Epidermal melanocyte (primary cell): ENCODE measurements around the gene XRN2.

ENCODE experiments used
- DNase-seq: peaks from one replicate; pipeline ENCODE4 v3.0.0; 2011; ENCODE audit warnings: low spot score; ENCODE audit not compliant: insufficient read length

The XRN2 gene

DNA sequence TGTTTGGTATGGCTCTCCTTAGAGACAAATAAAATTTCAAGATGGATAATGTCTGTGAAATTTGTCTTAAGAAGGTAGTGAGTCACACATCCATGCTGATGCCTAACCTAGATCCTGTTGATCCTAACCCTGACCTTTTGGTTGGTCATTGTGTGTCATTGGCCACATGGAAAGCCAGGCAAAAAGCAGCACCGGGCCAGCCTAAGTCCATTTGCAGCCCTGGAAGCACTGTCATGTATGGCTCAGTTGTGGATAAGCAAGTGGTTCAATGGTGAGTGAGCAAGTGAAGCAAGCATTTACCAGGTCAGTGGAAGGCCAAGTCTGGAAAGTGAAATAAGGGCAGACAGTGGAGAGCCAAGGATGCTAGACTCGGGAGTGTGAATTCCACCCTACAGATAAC is 12.1 kb upstream of the XRN2 start:
- DNase-seq: no peak

GRCh38 chr20:21294755-21295154 is 8.4 kb upstream of the XRN2 start:
- no peak for DNase-seq

DNA sequence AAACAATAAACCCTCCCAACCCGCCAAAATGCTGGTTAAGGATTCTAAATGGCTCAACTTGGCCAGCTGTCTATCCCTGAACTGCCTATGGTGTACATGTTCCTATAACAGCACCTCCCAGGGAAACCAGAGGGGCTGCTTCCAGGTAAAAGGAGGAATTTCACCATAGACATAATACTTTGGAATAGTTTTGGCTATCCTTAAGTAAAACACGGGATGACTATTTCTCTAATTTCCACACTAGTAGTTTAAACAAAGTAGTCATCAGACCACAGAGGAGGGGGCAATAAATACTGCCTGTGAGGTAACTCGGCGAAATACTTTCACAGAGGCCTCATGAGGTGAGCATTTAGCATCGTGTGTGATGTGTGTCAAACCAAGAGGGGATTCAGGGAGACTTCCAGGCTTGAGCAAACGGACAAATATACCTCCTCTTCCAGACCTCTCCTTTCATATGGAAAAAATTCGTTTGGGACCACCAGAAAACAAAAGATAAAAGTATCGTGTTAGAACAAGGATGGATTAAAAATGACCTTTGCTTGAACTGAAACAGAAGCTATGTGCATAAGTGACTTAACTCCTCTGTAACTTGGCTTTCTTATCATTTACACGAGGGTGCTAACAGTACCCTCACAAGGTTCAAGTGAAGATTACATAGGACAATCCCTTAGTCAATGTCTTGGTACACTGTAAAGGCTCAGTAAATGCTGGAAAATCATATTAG is 1.0 kb upstream of the XRN2 start:
- no peak for DNase-seq

DNA sequence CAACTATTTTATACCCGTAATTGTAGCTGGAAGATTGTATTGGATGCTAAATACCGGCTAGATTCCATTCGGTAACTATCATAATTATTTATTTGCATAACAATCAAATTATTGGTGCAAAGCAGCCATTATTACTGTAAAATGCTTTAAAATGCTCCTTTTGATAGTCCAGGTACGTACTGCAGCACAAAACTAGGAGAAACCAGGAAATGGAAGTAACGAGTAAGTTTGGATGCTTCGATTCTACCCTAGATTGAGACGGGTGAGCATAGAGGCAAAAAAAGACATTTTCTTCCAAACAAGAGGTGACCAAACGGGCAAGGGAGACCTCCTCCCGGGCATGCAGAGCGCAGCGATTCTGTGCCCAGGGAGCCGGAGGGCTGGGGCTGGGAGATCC is 469 bp upstream of the XRN2 start:
- DNase-seq: no peak

- no peak for DNase-seq
Measured at GRCh38 chr20:21303872-21304586, 898 bp downstream of the XRN2 start.

DNA sequence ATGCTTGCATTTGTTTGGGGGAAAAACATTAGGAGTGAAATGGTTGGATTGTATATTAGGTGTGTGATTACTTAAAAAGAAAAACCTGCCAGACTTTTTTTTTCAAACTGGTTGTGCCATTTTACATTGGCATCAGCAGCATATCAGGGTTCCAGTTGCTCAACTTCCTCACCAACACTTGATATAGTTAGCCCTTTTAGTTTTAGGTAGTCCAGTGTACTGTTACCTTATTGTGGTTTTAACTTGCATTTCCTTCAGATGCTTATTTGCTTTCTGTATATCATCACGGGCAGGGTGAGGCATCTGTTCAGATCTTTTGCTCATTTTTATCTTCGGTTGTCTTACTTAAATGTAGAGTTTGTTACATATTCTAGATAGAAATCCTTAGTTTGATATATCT is 5.2 kb downstream of the XRN2 start:
- no peak for DNase-seq

DNA sequence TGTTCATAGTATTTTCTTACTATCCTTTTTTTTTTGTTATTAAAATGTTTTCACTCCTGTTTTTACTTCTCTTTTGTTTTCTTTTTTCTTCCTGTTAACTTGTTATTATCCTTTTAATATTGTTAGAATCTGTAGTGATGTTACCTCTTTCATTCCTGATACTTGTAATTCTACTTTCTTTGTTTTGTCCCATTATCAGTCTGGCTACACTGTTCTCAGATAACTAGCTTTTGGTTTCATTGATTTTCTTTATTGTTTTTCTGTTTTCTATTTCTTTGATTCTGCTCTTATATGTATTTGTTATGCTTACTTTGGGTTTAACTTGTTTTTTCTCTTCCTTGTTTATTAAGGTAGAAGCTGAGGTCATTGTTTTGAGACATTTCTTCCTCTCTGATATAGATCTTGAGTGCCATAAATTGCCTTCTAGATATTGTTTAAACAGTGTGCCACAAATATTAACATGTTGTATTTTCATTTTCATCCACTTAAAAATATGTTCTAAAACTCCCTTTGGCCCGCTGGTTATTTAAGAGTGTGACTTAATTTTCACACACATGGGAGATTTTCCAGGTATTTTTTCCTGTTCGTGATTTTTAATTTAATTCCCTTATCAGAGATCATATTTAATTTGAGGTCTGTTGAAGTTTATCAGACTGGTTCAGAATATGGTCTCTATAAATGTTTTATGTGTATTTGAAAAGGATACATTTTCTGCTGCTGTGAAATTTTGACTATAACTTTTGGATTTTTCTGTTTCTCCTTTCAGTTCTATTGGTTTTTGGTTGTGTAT is 6.7 kb downstream of the XRN2 start:
- DNase-seq: no peak

DNA sequence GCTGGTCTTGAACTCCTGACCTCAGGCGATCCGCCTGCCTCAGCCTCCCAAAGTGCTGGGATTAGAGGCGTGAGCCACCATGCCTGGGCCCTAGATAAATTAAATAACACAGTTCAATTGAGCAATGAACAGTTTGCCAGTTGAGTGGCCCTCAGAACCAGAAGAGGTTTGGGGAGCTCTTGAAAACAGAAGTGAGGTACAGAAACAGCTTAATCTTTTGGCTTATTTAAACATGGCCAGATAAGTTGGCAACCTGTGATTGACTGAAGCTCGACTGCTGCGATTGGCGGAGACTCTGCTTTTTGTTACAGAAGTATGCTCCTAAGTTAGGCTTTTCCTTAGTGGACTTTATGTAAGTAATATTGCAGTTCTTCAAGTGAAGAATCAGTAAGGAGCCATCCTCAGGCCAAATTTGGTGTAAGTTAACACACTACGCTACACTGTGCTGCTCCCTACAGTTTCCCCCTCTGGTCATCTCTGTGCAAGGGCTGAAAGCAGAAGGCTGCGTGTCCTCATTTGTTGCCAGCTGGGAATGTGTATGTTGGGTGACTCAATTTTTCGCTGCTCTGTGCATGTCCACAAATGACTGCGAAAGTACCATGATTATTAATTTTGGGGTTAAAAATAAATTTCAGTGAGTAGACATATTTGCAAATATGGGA is 9.8 kb downstream of the XRN2 start:
- no peak for DNase-seq

DNA sequence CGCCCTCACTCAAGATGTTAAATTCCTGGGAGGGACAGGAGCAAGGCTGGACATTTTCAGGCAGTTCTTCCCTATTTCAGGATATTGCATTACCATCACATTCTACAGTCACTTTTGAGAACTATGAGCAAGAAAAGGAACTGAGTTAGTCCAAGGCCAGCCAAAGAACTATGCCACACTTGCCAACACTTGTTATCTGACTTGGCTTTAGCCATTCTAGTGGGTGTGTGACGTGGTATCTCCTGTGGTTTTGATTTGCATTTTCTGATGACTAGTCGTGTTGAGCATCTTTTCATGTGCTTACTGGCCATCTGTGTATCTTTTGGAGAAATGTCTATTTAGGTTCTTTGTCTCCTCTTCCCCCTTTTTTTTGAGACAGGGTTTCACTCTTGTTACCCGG is 12.0 kb downstream of the XRN2 start:
- no peak for DNase-seq

- no peak for DNase-seq
Measured at GRCh38 chr20:21322083-21322710, 19.1 kb downstream of the XRN2 start.

DNA sequence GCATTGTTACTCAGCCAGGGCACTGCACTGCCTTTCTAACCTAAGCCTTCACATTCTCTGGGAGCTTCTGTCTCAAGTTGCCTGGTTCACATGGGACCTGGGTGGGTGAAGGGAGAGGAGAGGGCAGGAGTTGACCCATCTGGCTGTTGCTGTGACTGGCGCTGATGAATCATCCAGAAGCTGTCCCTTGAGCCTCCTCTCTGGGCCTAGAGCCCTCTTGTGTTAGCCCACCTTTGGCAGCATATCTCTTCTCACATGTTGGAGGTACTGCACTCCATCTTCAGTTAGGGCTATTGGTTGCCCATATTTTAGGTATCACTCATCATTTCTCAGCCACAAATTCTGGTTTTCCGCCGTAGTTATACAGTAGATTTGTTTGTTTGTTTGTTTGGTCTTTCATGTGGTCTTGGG is 19.8 kb downstream of the XRN2 start:
- DNase-seq: no peak

DNA sequence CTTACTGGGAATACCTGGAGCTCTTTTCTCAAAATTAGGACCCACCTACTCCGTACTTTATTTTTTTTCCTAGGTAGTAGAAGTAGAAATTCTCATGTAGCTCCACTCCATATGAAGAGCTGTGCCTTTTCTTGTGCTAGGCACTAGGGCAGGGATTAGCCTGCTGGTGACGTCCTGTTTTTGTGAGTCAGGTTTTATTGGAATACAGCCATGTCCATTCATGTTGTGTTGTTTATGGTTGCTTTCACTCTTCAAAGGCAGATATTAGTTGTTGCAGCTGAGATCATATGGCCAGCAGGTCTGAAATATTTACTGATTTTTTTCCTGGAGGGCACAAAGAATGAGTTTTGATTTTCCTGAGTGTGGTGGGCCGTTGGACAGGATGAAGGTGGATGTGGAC is 20.5 kb downstream of the XRN2 start:
- DNase-seq: no peak

DNA sequence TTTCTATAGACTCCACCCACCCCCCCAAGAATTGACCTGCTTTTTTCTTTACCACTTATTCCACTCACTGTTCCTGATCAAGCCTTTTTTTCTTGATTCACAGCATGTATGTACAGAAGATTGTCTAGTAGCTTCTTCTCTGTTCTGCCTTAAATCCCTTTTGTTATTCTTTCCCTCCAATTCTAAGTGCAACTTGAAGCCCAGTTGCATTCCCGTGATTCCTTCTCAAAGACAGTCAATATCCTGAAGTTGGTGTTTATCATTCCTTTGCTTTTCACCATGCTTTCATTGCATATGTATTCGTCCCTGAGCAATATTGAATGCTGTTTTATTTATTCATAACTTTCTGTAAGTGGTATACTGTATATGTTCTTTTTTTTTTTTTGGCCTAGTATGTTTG is 21.0 kb downstream of the XRN2 start:
- DNase-seq: no peak

GRCh38 chr20:21325296-21325695 is 22.2 kb downstream of the XRN2 start:
- DNase-seq: no peak

- no peak for DNase-seq
Measured at GRCh38 chr20:21326700-21327099, 23.6 kb downstream of the XRN2 start.

DNA sequence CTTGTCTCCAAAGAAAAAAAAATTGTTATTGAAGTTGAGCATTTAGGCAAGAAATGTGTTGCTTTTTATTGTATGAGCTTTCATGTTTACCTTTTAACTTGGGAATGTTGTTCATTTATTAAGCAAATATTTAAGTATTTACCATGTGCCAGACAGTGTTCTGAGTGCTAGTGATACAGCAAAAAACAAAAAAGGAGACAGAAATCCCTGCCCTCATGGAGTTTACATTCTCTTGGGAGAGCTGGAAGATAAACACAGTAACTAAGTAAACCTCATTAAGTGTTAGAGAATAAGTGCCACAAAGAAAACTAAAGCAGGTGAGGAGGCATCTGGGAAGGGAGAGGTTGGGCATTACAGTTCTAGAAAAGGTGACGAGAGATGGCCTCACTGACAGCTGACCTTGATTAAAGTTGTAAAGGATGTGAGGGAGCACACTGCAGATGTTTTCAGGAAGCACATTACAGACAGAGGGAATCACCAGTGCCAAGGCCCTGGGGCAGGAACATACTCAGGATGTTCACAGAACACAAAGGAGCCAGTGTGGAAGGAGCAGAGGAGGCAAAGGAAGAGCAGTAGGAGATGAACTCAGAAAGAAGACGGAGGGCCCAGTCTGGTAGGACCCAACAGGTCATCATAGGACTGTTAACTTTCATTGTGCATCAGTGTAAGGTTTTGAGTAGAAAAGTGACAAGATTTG is 33.5 kb downstream of the XRN2 start:
- DNase-seq: no peak

GRCh38 chr20:21338291-21338690 is 35.2 kb downstream of the XRN2 start:
- DNase-seq: no peak

DNA sequence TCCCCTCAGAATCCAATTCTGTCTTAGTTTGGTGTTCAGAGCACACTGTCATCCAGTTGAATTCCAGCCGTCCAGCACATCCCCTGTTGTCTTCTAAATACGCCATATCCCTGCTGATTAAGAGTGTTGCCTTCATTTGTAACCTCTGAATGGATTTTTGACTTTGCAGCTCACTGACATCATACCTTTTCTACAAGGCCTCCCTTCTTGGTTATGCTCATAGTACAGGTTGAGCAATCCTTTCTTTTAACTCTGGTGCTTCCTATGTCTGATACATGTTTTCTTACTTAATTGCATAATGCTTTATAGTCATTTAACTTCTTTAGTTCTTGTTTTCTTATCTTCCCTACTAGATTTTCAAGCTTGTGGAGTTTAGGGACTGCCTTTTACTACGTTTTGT is 36.4 kb downstream of the XRN2 start:
- no peak for DNase-seq

- DNase-seq: no peak
Measured at GRCh38 chr20:21340991-21341697, 38.0 kb downstream of the XRN2 start.

DNA sequence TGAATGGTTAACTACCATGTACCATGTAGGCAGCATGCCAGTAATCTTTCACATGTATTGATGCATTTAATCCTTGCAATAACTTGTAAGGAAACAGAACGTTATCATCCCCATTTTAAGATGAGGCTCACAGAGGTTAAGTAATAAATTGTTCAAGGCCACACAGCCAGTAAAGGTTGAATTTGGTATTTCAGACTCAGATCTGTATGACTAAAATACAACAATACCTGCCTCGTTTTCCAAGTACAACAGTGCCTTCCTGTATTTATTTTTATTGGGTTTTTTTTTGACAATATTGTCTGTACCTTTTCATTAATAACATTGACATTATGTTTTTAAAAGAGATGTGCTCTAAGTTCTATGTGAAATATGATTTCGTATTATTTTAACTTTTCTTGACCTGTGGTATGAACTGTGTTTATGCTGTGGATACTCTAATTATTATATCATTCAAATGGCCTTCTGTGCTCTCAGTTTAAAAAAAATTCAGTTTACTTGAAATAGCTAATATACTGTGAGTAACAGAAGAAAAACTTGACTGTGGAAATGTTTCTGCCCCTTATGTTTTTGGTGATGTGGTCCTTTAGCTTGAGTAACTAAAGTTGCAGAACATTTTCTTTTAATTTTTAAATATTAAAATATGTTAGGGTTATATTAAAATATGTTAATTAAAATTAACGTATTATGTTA is 39.7 kb downstream of the XRN2 start:
- no peak for DNase-seq
